Colonic mucosa (tissue), 4 donors: ENCODE data around the gene PLPP3. TPM values are rescaled to one million over a fixed set of nuclear protein-coding genes. Genes with fewer than 3 reads are reported as not detected.

Experiments used
- DNase-seq: peaks from one replicate; pipeline ENCODE4 v3.0.0-alpha.2; 2020
- H3K27ac ChIP-seq: fragments of 200-600 bp; one replicate; pipeline ENCODE4 v1.8.0; 2021
- H3K27me3 ChIP-seq: fragments of 200-600 bp; one replicate; pipeline ENCODE4 v1.8.0; 2021
- H3K36me3 ChIP-seq: fragments of 200-600 bp; one replicate; pipeline ENCODE4 v1.8.0; 2021
- H3K4me1 ChIP-seq: fragments of 200-600 bp; one replicate; pipeline ENCODE4 v1.8.0; 2021; ENCODE audit warnings: mild to moderate bottlenecking
- H3K4me3 ChIP-seq: fragments of 200-600 bp; one replicate; pipeline ENCODE4 v1.8.0; 2021
- H3K9ac ChIP-seq, 2 donors: one replicate each; pipeline ENCODE4 v1.7.0; 2013; ENCODE audit warnings: control low read depth in 2 of 2, low read depth in 2 of 2, low read length in 2 of 2
- H3K9me3 ChIP-seq: fragments of 200-600 bp; one replicate; pipeline ENCODE4 v1.8.0; 2021
- CTCF ChIP-seq: fragments of 200-600 bp; IDR thresholded peaks from one replicate; pipeline ENCODE4 v1.8.0; 2022; ENCODE audit warnings: antibody characterized with exemption, mild to moderate bottlenecking
- intact Hi-C: fragments of 100-400 bp; cut with DNase I; formaldehyde crosslinking; loops from one replicate; pipeline ENCODE4 v1.14.1; 2022
- total RNA-seq, 2 donors: library from RNA; stranded (reverse); fragmentation: NEBNext Ultra II Directional in 1 of 2; extraction: Animal tissue kit (Norgen Biotek cat#: 25700) in 1 of 2; gene quantifications; one replicate each; pipeline ENCODE4 v1.2.1, GENCODE V29; 2021
- donor health status: healthy.
- donor health status: DM: no; HTN: no; CAD: no.
- donor health status: DM: no; HTN: no; CAD: no.

The PLPP3 gene
- total RNA-seq, 2 donors from 2014 or later: 18.6 to 33.3 TPM

- no peak overlapping the region for H3K27ac ChIP-seq
- no peaks in the 10 kb centered on the region for H3K9me3 ChIP-seq
- no peak overlapping the region for H3K9ac ChIP-seq
- H3K4me1 ChIP-seq: no peaks in the 10 kb centered on the region
- TF ChIP-seq CTCF: no peak
- no peaks in the 10 kb centered on the region for H3K36me3 ChIP-seq
- DNase-seq: no peak
- H3K27me3 ChIP-seq: no peaks in the 10 kb centered on the region
- intact Hi-C loops: no loop called here
- H3K4me3 ChIP-seq: no peak overlapping the region
Observed at GRCh38 chr1:56478734-56479133, 100.6 kb downstream of the PLPP3 start.

DNA sequence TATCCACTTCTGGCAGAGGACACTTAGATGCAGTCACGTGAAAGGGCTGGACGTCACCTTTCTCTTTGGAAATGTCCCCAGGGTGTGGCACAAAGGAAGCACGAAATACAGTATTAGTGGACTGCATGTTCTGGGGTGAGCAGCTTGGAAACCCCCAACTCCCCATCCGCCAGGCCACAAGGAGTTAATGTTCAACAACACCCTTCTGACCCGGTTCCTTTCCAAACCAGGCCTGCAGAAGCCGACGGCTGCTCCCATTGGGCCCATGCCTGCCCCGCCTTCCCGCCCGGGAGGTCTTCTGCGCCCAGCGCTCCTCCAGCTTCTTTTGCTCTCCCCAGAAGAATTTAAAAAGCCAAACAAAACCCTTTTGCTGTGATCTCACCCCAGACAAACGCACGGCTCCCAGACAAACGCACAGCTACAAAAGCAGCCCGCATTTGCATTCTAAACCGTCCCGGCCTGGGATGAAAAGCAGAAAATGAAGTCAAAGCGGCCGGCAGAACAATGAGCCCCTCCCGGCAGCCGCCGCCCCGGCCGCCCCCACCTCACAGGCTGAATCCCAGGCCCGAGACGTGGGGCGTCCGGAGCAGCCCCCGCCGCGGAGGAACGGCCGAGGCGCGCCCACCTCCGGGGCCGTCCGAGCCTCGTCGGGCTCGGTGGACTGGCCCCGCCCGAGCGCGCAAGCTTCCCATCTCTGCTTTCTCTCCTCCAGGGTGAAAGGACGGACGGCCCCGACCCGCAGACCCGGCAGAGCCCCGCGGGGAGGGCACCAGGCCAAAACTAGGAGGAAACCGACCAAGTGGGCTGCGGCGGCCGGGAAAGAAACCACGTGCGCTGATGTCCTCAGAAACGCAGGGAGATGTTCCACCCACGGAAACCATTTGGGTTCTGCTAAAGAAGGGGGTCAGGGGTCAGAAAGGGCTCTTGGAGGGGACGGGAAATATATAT is 101.9 kb downstream of the PLPP3 start:
- Histone ChIP-seq H3K27ac (peak overlapping the region; percentile 48), H3K4me3 (peak overlapping the region; percentile 46), H3K36me3 (no peaks in the 10 kb centered on the region), H3K9ac (peak overlapping the region; percentile 40 to 58), H3K27me3 (no peaks in the 10 kb centered on the region), H3K9me3 (no peaks in the 10 kb centered on the region), H3K4me1 (no peaks in the 10 kb centered on the region)
- DNase-seq: peak; percentile 65
- no peak for TF ChIP-seq CTCF
- intact Hi-C loops: no loop called here

- Histone ChIP-seq H3K9me3 (no peaks in the 10 kb centered on the region), H3K9ac (no peak overlapping the region), H3K27me3 (no peaks in the 10 kb centered on the region), H3K4me3 (no peak overlapping the region), H3K36me3 (no peaks in the 10 kb centered on the region), H3K4me1 (no peaks in the 10 kb centered on the region), H3K27ac (no peak overlapping the region)
- TF ChIP-seq CTCF: no peak
- intact Hi-C loops: no loop called here
- DNase-seq: no peak
Observed at GRCh38 chr1:56473582-56474270, 105.6 kb downstream of the PLPP3 start.

- Histone ChIP-seq H3K27me3 (no peaks in the 10 kb centered on the region), H3K9me3 (no peaks in the 10 kb centered on the region), H3K4me3 (no peak overlapping the region), H3K36me3 (no peaks in the 10 kb centered on the region), H3K4me1 (no peaks in the 10 kb centered on the region), H3K9ac (no peak overlapping the region), H3K27ac (no peak overlapping the region)
- TF ChIP-seq CTCF: no peak
- intact Hi-C loops: no loop called here
- DNase-seq: no peak
Observed at GRCh38 chr1:56472860-56473259, 106.5 kb downstream of the PLPP3 start.

DNA sequence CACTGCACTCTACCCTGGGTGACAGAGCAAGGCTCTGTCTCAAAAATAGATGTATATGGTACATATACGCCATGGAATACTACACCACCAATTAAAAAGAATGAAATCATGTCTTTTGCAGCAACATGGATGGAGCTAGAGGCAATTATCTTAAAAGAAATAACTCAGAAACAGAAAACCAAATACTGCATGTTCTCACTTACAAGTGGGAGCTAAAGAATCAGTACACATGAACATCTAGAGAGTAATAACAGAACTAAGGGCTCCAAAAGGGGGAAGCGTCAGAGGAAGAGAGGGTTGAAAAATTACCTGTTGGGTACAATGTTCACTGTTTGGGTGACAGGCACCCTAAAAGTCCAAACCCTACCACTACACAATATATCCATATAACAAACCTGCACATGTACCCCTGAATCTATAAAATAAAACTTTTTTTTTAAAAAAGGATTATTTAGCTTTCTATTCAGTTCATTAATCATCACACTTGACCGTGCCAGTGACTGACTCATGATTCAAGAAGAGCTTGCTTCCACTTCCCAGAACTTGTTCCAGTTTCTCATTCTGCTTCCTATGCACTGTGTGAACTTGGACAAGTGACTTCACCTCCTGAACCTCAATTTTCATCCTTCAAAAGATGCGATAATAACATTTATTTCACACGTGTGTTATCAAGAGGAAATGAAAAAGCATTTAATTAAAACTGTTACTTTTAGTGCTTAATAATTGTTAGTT is 109.6 kb downstream of the PLPP3 start:
- Histone ChIP-seq H3K9me3 (no peaks in the 10 kb centered on the region), H3K27ac (no peak overlapping the region), H3K36me3 (no peaks in the 10 kb centered on the region), H3K4me3 (no peak overlapping the region), H3K4me1 (no peaks in the 10 kb centered on the region), H3K9ac (no peak overlapping the region), H3K27me3 (no peaks in the 10 kb centered on the region)
- intact Hi-C loops: no loop called here
- DNase-seq: no peak
- no peak for TF ChIP-seq CTCF
